Stomach smooth muscle (tissue), 2 donors: Measurements from ENCODE around the gene DSCAML1.
A peak's percentile ranks its signal among the peaks of the same experiment; 100 is the strongest.

Experiments used
- H3K27ac ChIP-seq: one replicate; pipeline ENCODE4 v1.7.0; 2013; ENCODE audit warnings: mild to moderate bottlenecking, low read length, inconsistent platforms
- H3K27me3 ChIP-seq, 2 donors: one replicate each; pipeline ENCODE4 v1.7.0; 2013; ENCODE audit warnings: low read length in 2 of 2; ENCODE audit not compliant: insufficient read depth in 2 of 2, control insufficient read depth in 1 of 2
- H3K36me3 ChIP-seq, 2 donors: one replicate each; pipeline ENCODE4 v1.7.0; 2013; ENCODE audit warnings: low read length in 2 of 2; ENCODE audit not compliant: control insufficient read depth in 2 of 2, insufficient read depth in 2 of 2
- H3K4me1 ChIP-seq: one replicate; pipeline ENCODE4 v1.7.0; 2013; ENCODE audit warnings: low read length; ENCODE audit not compliant: control insufficient read depth, insufficient read depth
- H3K4me3 ChIP-seq, 2 donors: one replicate each; pipeline ENCODE4 v1.7.0; 2013; ENCODE audit warnings: low read length in 2 of 2
- H3K9ac ChIP-seq, 2 donors: one replicate each; pipeline ENCODE4 v1.7.0; 2013; ENCODE audit warnings: low read length in 2 of 2, mild to moderate bottlenecking in 1 of 2
- H3K9me3 ChIP-seq, 2 donors: one replicate each; pipeline ENCODE4 v1.7.0; 2013; ENCODE audit warnings: low read length in 2 of 2; ENCODE audit not compliant: control insufficient read depth in 2 of 2
- donor health status: healthy.
- donor health status: Pancreatic carcinoma.

DSCAML1 gene

GRCh38 chr11:117796872-117797529 is at the start of gene DSCAML1:
DSCAML1 (minus strand) TSS chr11:117797216; CDS start chr11:117797079, 137 bp downstream.
- H3K27me3 ChIP-seq, result peaks cover 26 to 40% of the 10 kb centered on the region in 2 donors
- no peak within 1 kb of the TSS for H3K27ac ChIP-seq
- H3K9ac ChIP-seq, result no peak within 1 kb of the TSS
- H3K4me1 ChIP-seq, result peaks cover 17% of the 10 kb centered on the region
- H3K9me3 ChIP-seq, result no peaks in the 10 kb centered on the region
- peak within 1 kb of the TSS; percentile 31 to 64 for H3K4me3 ChIP-seq
- no peaks in the 10 kb centered on the region for H3K36me3 ChIP-seq

- Histone ChIP-seq H3K36me3 (peaks cover 24 to 27% of the 10 kb centered on the region in 2 donors), H3K27ac (no peak overlapping the region), H3K4me1 (peaks cover 12% of the 10 kb centered on the region), H3K9me3 (no peaks in the 10 kb centered on the region), H3K4me3 (no peak overlapping the region), H3K27me3 (no peaks in the 10 kb centered on the region), H3K9ac (peak overlapping the region; percentile 31 to 36)
Observed at GRCh38 chr11:117843666-117844484, 46.9 kb upstream of the DSCAML1 start.

GRCh38 chr11:117842131-117842941 is 45.3 kb upstream of the DSCAML1 start:
- H3K4me3 ChIP-seq, result no peak overlapping the region
- H3K9me3 ChIP-seq, result no peaks in the 10 kb centered on the region
- no peak overlapping the region for H3K9ac ChIP-seq
- peaks cover 12% of the 10 kb centered on the region for H3K4me1 ChIP-seq
- no peak overlapping the region for H3K27ac ChIP-seq
- no peaks in the 10 kb centered on the region for H3K27me3 ChIP-seq
- H3K36me3 ChIP-seq, result peaks cover 27 to 36% of the 10 kb centered on the region in 2 donors

- H3K4me1 ChIP-seq, result peaks cover 12% of the 10 kb centered on the region
- H3K36me3 ChIP-seq, result peaks cover 27 to 40% of the 10 kb centered on the region in 2 donors
- no peak overlapping the region for H3K27ac ChIP-seq
Observed at GRCh38 chr11:117841551-117842031, 44.6 kb upstream of the DSCAML1 start.

GRCh38 chr11:117840881-117841550 is 44.0 kb upstream of the DSCAML1 start:
- Histone ChIP-seq H3K27me3 (no peaks in the 10 kb centered on the region), H3K4me3 (no peak overlapping the region)

More at GRCh38 chr11:117841551-117842031, 44.6 kb upstream of the DSCAML1 start:
- no peaks in the 10 kb centered on the region for H3K9me3 ChIP-seq
- no peak overlapping the region for H3K9ac ChIP-seq
- H3K27me3 ChIP-seq, result no peaks in the 10 kb centered on the region
- no peak overlapping the region for H3K4me3 ChIP-seq

GRCh38 chr11:117839936-117840813 is 43.2 kb upstream of the DSCAML1 start:
- H3K27ac ChIP-seq, result no peak overlapping the region
- H3K27me3 ChIP-seq, result no peaks in the 10 kb centered on the region
- peaks cover 31 to 44% of the 10 kb centered on the region in 2 donors for H3K36me3 ChIP-seq
- H3K9me3 ChIP-seq, result no peaks in the 10 kb centered on the region
- no peak overlapping the region for H3K9ac ChIP-seq
- no peak overlapping the region for H3K4me3 ChIP-seq
- H3K4me1 ChIP-seq, result peaks cover 12% of the 10 kb centered on the region

More at GRCh38 chr11:117840881-117841550, 44.0 kb upstream of the DSCAML1 start:
- H3K4me1 ChIP-seq, result peaks cover 12% of the 10 kb centered on the region
- H3K36me3 ChIP-seq, result peaks cover 27 to 40% of the 10 kb centered on the region in 2 donors
- H3K9ac ChIP-seq, result no peak overlapping the region
- H3K27ac ChIP-seq, result no peak overlapping the region
- no peaks in the 10 kb centered on the region for H3K9me3 ChIP-seq

- no peaks in the 10 kb centered on the region for H3K9me3 ChIP-seq
- no peak overlapping the region for H3K4me3 ChIP-seq
- H3K36me3 ChIP-seq, result peaks cover 34 to 47% of the 10 kb centered on the region in 2 donors
- H3K9ac ChIP-seq, result no peak overlapping the region
- H3K4me1 ChIP-seq, result peaks cover 12% of the 10 kb centered on the region
- H3K27ac ChIP-seq, result no peak overlapping the region
- no peaks in the 10 kb centered on the region for H3K27me3 ChIP-seq
Observed at GRCh38 chr11:117839380-117839881, 42.4 kb upstream of the DSCAML1 start.

- Histone ChIP-seq H3K9me3 (no peaks in the 10 kb centered on the region), H3K27me3 (no peaks in the 10 kb centered on the region), H3K9ac (no peak overlapping the region), H3K27ac (no peak overlapping the region), H3K36me3 (peaks cover 34 to 52% of the 10 kb centered on the region in 2 donors), H3K4me3 (no peak overlapping the region), H3K4me1 (peaks cover 11% of the 10 kb centered on the region)
Observed at GRCh38 chr11:117838901-117839300, 41.9 kb upstream of the DSCAML1 start.

- Histone ChIP-seq H3K36me3 (peaks cover 34 to 52% of the 10 kb centered on the region in 2 donors), H3K9me3 (no peaks in the 10 kb centered on the region), H3K9ac (no peak overlapping the region), H3K4me1 (peaks cover 9% of the 10 kb centered on the region), H3K27me3 (peaks cover 0 to 3% of the 10 kb centered on the region in 2 donors), H3K4me3 (no peak overlapping the region), H3K27ac (no peak overlapping the region)
Observed at GRCh38 chr11:117837791-117838190, 40.8 kb upstream of the DSCAML1 start.
